Keratinocyte (primary cell): Measurements from ENCODE around the gene TNRC18. TPM values are rescaled to one million over a fixed set of nuclear protein-coding genes. Genes with fewer than 3 reads are reported as not detected.

Source experiments
- DNase-seq: peaks from one replicate; pipeline ENCODE4 v3.0.0-alpha.2; 2011; ENCODE audit warnings: low read depth, missing footprints, low spot score
- FAIRE-seq: peaks from 2 replicates; lab custom pipeline; 2011; peaks lifted over from hg19 to GRCh38; lab: Jason Lieb, UNC
- H2AFZ ChIP-seq: 2 replicates; pipeline ENCODE4 v1.6.0; 2012; ENCODE audit warnings: low read length, control low read depth, inconsistent platforms; ENCODE audit not compliant: control insufficient read depth
- H3K27ac ChIP-seq: 2 replicates; pipeline ENCODE4 v1.5.1; 2011; ENCODE audit warnings: low read length; ENCODE audit not compliant: control insufficient read depth, insufficient read depth
- H3K27me3 ChIP-seq: 3 replicates; pipeline ENCODE4 v1.6.0; 2011; ENCODE audit warnings: low read length; ENCODE audit not compliant: control insufficient read depth, insufficient read depth; ENCODE audit errors: extremely low read depth
- H3K36me3 ChIP-seq, 2 experiments: 2 replicates in 1 of 2; 3 replicates in 1 of 2; pipeline ENCODE4 v1.5.1; 2011; ENCODE audit warnings: low read length in 2 of 2, mild to moderate bottlenecking in 1 of 2; ENCODE audit not compliant: control insufficient read depth in 2 of 2, insufficient read depth in 2 of 2; ENCODE audit errors: extremely low read depth in 1 of 2
- H3K4me1 ChIP-seq: 3 replicates; pipeline ENCODE4 v1.5.1; 2011; ENCODE audit warnings: low read length; ENCODE audit not compliant: control insufficient read depth, insufficient read depth; ENCODE audit errors: extremely low read depth
- H3K4me2 ChIP-seq: 3 replicates; pipeline ENCODE4 v1.6.0; 2011; ENCODE audit warnings: low read depth, low read length; ENCODE audit not compliant: control insufficient read depth, insufficient read depth; ENCODE audit errors: extremely low read depth
- H3K4me3 ChIP-seq, 3 experiments: fragments of 200-600 bp in 1 of 3; sonication (generic) in 1 of 3; 2 replicates in 2 of 3; 3 replicates in 1 of 3; pipeline ENCODE4 v1.5.1; 2011 to 2016; ENCODE audit warnings: low read length in 3 of 3, mild to moderate bottlenecking in 3 of 3, control low read depth in 2 of 3, inconsistent platforms in 1 of 3, low read depth in 1 of 3, mixed read lengths in 1 of 3, mixed run types in 1 of 3, moderate library complexity in 1 of 3; ENCODE audit not compliant: control insufficient read depth in 2 of 3, insufficient read depth in 2 of 3; ENCODE audit errors: extremely low read depth in 1 of 3
- H3K79me2 ChIP-seq: 2 replicates; pipeline ENCODE4 v1.6.0; 2012; ENCODE audit warnings: low read length; ENCODE audit not compliant: control insufficient read depth, insufficient read depth
- H3K9ac ChIP-seq: 3 replicates; pipeline ENCODE4 v1.6.0; 2011; ENCODE audit warnings: low read length; ENCODE audit not compliant: control insufficient read depth, insufficient read depth; ENCODE audit errors: extremely low read depth
- H3K9me1 ChIP-seq: 3 replicates; pipeline ENCODE4 v1.6.0; 2011; ENCODE audit warnings: low read length; ENCODE audit not compliant: control insufficient read depth, insufficient read depth; ENCODE audit errors: extremely low read depth
- H3K9me3 ChIP-seq: 2 replicates; pipeline ENCODE4 v1.5.1; 2012; ENCODE audit warnings: low read depth, low read length; ENCODE audit not compliant: control insufficient read depth
- H4K20me1 ChIP-seq: 3 replicates; pipeline ENCODE4 v1.6.0; 2011; ENCODE audit warnings: low read length; ENCODE audit not compliant: control insufficient read depth, insufficient read depth; ENCODE audit errors: extremely low read depth
- CTCF ChIP-seq, 3 experiments: IDR thresholded peaks in 1 of 3; conservative IDR thresholded peaks in 1 of 3; optimal IDR thresholded peaks in 1 of 3; 2 replicates in 2 of 3; 3 replicates in 1 of 3; pipeline versions ENCODE3 to v1.5.1; 2011; ENCODE audit warnings: low read length in 3 of 3, mild to moderate bottlenecking in 3 of 3, moderate library complexity in 2 of 3, control low read depth in 1 of 3, inconsistent platforms in 1 of 3; ENCODE audit not compliant: insufficient read depth in 2 of 3; ENCODE audit errors: extremely low read depth in 1 of 3
- EZH2 ChIP-seq: IDR thresholded peaks from one replicate; pipeline ENCODE4 v1.6.1; 2012; ENCODE audit warnings: inconsistent platforms, mild to moderate bottlenecking, low read length, moderate library complexity
- dilution Hi-C: fragments of 300-500 bp; cut with MboI; formaldehyde crosslinking; loops from one replicate; pipeline ENCODE4 v1.7.0; 2020; ENCODE audit warnings: low sequenced_read_pairs; ENCODE audit not compliant: extremely low pct_ligation_motif_present
- polyA plus RNA-seq, 5 experiments: library from polyadenylated mRNA; depleted of rRNA in 3 of 5; stranded (reverse) in 3 of 5; stranded (forward) in 1 of 5; unstranded in 1 of 5; fragments of >200 nt; gene quantifications; 1 replicate in 1 of 5; 2 replicates in 3 of 5; 3 replicates in 1 of 5; pipeline versions ENCODE4 v1.2.1 to v1.2.3, GENCODE V29; 2011 to 2012; ENCODE audit warnings: missing spikeins in 2 of 5, low read depth in 1 of 5, low replicate concordance in 1 of 5

Gene TNRC18
- polyA plus RNA-seq, 1 donor (not counting 4 experiments of a cell fraction or from before 2014, with no cell fraction given), result 13.2 TPM

- H3K9me3 ChIP-seq, result no peaks in the 10 kb centered on the region
- no peak overlapping the region for H2AFZ ChIP-seq
- no peak overlapping the region for H3K27ac ChIP-seq
- no peak overlapping the region for H3K4me2 ChIP-seq
- peaks cover 7% of the 10 kb centered on the region for H4K20me1 ChIP-seq
- H3K4me3 ChIP-seq, result no peak overlapping the region
- FAIRE-seq (no peak), DNase-seq (no peak)
- peaks cover 47% of the 10 kb centered on the region for H3K79me2 ChIP-seq
- H3K4me1 ChIP-seq, result peaks cover 21% of the 10 kb centered on the region
- no peak overlapping the region for H3K9ac ChIP-seq
- H3K27me3 ChIP-seq, result no peaks in the 10 kb centered on the region
- peaks cover 2 to 13% of the 10 kb centered on the region in 2 experiments for H3K36me3 ChIP-seq
- dilution Hi-C loops, result no loop called here
- no peaks in the 10 kb centered on the region for H3K9me1 ChIP-seq
- TF ChIP-seq EZH2 (no peak), CTCF (optimal IDR thresholded peaks at IDR 0.05 in 1 of 3, IDR thresholded peaks at IDR 0.05 in 1 of 3, conservative IDR thresholded peaks at IDR 0.05 in 1 of 3; ENCODE audit: extremely low read depth in 1 of 3, insufficient read depth in 2 of 3, low read length in 3 of 3) (no peak)
Observed at GRCh38 chr7:5413449-5413786, 10.2 kb downstream of the TNRC18 start.

DNA sequence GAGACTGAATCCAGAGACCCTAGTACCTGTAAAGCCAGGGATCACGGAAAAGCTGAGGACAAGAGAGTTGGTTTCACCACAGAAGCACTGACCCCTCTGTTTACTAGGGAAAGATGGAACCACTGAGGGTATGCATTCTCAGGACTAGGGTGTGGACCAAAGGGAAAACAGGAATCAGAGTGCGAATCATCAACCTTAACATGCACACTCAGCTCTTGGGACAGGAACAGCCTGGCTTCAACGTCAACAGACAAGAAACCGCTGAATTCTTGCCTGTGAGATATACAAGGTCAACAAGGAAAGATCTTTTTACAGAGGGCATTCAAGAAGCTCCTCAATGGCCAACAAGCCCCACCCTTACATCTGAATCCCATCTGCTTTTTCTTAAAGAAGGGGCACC is 14.9 kb downstream of the TNRC18 start:
- FAIRE-seq, result peak; percentile 82
- Histone ChIP-seq H3K9ac (no peak overlapping the region), H3K9me3 (no peaks in the 10 kb centered on the region), H3K9me1 (no peaks in the 10 kb centered on the region), H3K79me2 (peaks cover 35% of the 10 kb centered on the region), H2AFZ (no peak overlapping the region), H4K20me1 (no peaks in the 10 kb centered on the region), H3K4me1 (peaks cover 10% of the 10 kb centered on the region), H3K27me3 (no peaks in the 10 kb centered on the region), H3K27ac (no peak overlapping the region), H3K4me3 (no peak overlapping the region), H3K4me2 (peak overlapping the region; percentile 16), H3K36me3 (peaks cover 9 to 12% of the 10 kb centered on the region in 2 experiments)
- TF ChIP-seq EZH2 (no peak), CTCF (optimal IDR thresholded peaks at IDR 0.05 in 1 of 3, IDR thresholded peaks at IDR 0.05 in 1 of 3, conservative IDR thresholded peaks at IDR 0.05 in 1 of 3; ENCODE audit: extremely low read depth in 1 of 3, insufficient read depth in 2 of 3, low read length in 3 of 3) (no peak)
- dilution Hi-C loops, result no loop called here
- DNase-seq, result no peak
